Transverse colon (tissue), 4 donors: ENCODE data around the gene SNAI3. TPM values are rescaled to one million over a fixed set of nuclear protein-coding genes. Genes with fewer than 3 reads are reported as not detected.
A peak's percentile ranks its signal among the peaks of the same experiment; 100 is the strongest.

Experiments used
- DNase-seq: peaks from one replicate; pipeline ENCODE4 v3.0.0-alpha.2; 2019
- H3K27ac ChIP-seq, 4 donors: fragments of 200-600 bp; sonication (generic); 2 replicates each; pipeline ENCODE4 v1.5.1; 2016 to 2018; ENCODE audit warnings: inconsistent platforms in 4 of 4
- H3K27me3 ChIP-seq: fragments of 200-600 bp; sonication (generic); 2 replicates; pipeline ENCODE4 v1.5.1; 2017; ENCODE audit warnings: inconsistent platforms
- H3K36me3 ChIP-seq, 4 donors: fragments of 200-600 bp; sonication (generic); 2 replicates each; pipeline ENCODE4 v1.5.1; 2017 to 2019; ENCODE audit warnings: inconsistent platforms in 4 of 4
- H3K4me1 ChIP-seq, 4 donors: fragments of 200-600 bp; sonication (generic); 2 replicates each; pipeline ENCODE4 v1.5.1; 2017 to 2020; ENCODE audit warnings: inconsistent platforms in 4 of 4
- H3K4me3 ChIP-seq, 4 donors: fragments of 200-600 bp; sonication (generic); 1 replicate in 1 of 4; 2 replicates in 3 of 4; pipeline versions ENCODE4 v1.5.1 to v1.6.1; 2017 to 2019; ENCODE audit warnings: inconsistent platforms in 4 of 4
- H3K9me3 ChIP-seq, 2 donors: fragments of 200-600 bp; sonication (generic); 2 replicates each; pipeline ENCODE4 v1.5.1; 2017 to 2019; ENCODE audit warnings: inconsistent platforms in 2 of 2
- CTCF ChIP-seq, 5 experiments: fragments of 200-600 bp in 3 of 5; fragments of 450-650 bp in 2 of 5; sonication (generic) in 3 of 5; IDR thresholded peaks; 1 replicate in 2 of 5; 2 replicates in 3 of 5; pipeline ENCODE4 v1.5.1; 2016 to 2017; ENCODE audit warnings: antibody characterized with exemption in 5 of 5, inconsistent platforms in 3 of 5, mild to moderate bottlenecking in 2 of 5, moderate library complexity in 1 of 5
- EP300 ChIP-seq: sonication (generic); formaldehyde crosslinking; IDR thresholded peaks from one replicate; pipeline ENCODE4 v1.6.1; 2017; ENCODE audit warnings: antibody characterized with exemption, low read depth
- POLR2A ChIP-seq: fragments of 450-650 bp; IDR thresholded peaks from one replicate; pipeline ENCODE4 v1.6.1; 2016; ENCODE audit warnings: antibody characterized with exemption, mild to moderate bottlenecking, moderate library complexity
- POLR2AphosphoS5 ChIP-seq, 3 donors: sonication (generic); formaldehyde crosslinking; IDR thresholded peaks; one replicate each; pipeline ENCODE4 v1.6.1; 2016; ENCODE audit warnings: antibody characterized with exemption in 3 of 3
- WGBS, 2 donors: methylation state at CpG; one replicate each; pipeline ENCODE4 v1.1.5; 2018; ENCODE audit warnings: low coverage in 1 of 2; 5-methylcytosine and 5-hydroxymethylcytosine counted together
- in situ Hi-C, 4 donors: fragments of 200-750 bp; cut with MboI; loops; one replicate each; pipeline versions ENCODE4 v1.15.0 to v1.15.1; 2017; ENCODE audit warnings: low sequenced_read_pairs in 3 of 4, low pct_ligation_motif_present in 1 of 4, low pct_unique_long_range_greater_than_20kb in 1 of 4
- intact Hi-C: fragments of 100-400 bp; cut with DNase I; formaldehyde crosslinking; loops from one replicate; pipeline ENCODE4 v1.15.1; 2023; ENCODE audit warnings: low total_unique reads
- total RNA-seq, 4 donors: library from RNA; depleted of rRNA; stranded (reverse); fragments of >200 nt; gene quantifications; one replicate each; pipeline ENCODE4 v1.1.0, GENCODE V29; 2016

Gene SNAI3
- total RNA-seq, 4 donors from 2014 or later = 0.27 to 2.9 (median 0.75) TPM; not detected in 1

GRCh38 chr16:88676502-88677242 lies 9.6 kb downstream of the SNAI3 start:
- intact Hi-C loops = no loop called here
- DNase-seq = no peak
- Histone ChIP-seq H3K4me3 (no peak overlapping the region), H3K4me1 (peaks cover 0 to 10% (median 3%) of the 10 kb centered on the region in 4 donors), H3K27me3 (peaks cover 27% of the 10 kb centered on the region), H3K27ac (no peak overlapping the region), H3K9me3 (no peaks in the 10 kb centered on the region), H3K36me3 (no peaks in the 10 kb centered on the region)
- in situ Hi-C loops = no loop called here
- WGBS, 2 donors = 85% methylated on average over 20 of the region's 22 CpGs; no CpG with 5 or more reads in 1 of the 2 donors
- TF ChIP-seq EP300 (no peak), POLR2AphosphoS5 (IDR thresholded peaks at IDR 0.05) (no peak), POLR2A (no peak), CTCF (IDR thresholded peaks at IDR 0.05) (no peak)

- H3K4me1 ChIP-seq = no peaks in the 10 kb centered on the region
- no peak overlapping the region for H3K4me3 ChIP-seq
- 60 to 89% methylated on average over 1 to 19 of the region's 19 CpGs for WGBS, 2 donors
- peaks cover 9% of the 10 kb centered on the region for H3K27me3 ChIP-seq
- no peak overlapping the region for H3K27ac ChIP-seq
- intact Hi-C loops (no loop called here), in situ Hi-C loops (no loop called here)
- no peak for DNase-seq
- no peak for TF ChIP-seq EP300
- TF ChIP-seq POLR2AphosphoS5 (IDR thresholded peaks at IDR 0.05) = no peak
- TF ChIP-seq POLR2A = no peak
- no peaks in the 10 kb centered on the region for H3K36me3 ChIP-seq
- no peaks in the 10 kb centered on the region for H3K9me3 ChIP-seq
These were observed 12.5 kb downstream of the SNAI3 start for GRCh38 chr16:88673716-88674379.

- intact Hi-C loops = no loop called here
- no peak for TF ChIP-seq POLR2A
- TF ChIP-seq EP300 = no peak
- peak in 4 of 5 experiments; percentile 6 to 33 (median 29) for TF ChIP-seq CTCF (IDR thresholded peaks at IDR 0.05)
- no peak for TF ChIP-seq POLR2AphosphoS5 (IDR thresholded peaks at IDR 0.05)
- Histone ChIP-seq H3K9me3 (no peaks in the 10 kb centered on the region), H3K4me1 (no peaks in the 10 kb centered on the region), H3K27ac (no peak overlapping the region), H3K36me3 (no peaks in the 10 kb centered on the region), H3K4me3 (no peak overlapping the region), H3K27me3 (no peaks in the 10 kb centered on the region)
- 53% methylated on average over 11 of the region's 11 CpGs; no CpG with 5 or more reads in 1 of the 2 donors for WGBS, 2 donors
- no peak for DNase-seq
- in situ Hi-C loops = no loop called here
These were observed 13.5 kb downstream of the SNAI3 start for GRCh38 chr16:88672776-88673175.

GRCh38 chr16:88671806-88672205 lies 14.5 kb downstream of the SNAI3 start:
- intact Hi-C loops (no loop called here), in situ Hi-C loops (no loop called here)
- no peak for TF ChIP-seq POLR2AphosphoS5 (IDR thresholded peaks at IDR 0.05)
- no peak for TF ChIP-seq EP300
- no peak for TF ChIP-seq CTCF (IDR thresholded peaks at IDR 0.05)
- TF ChIP-seq POLR2A = no peak
- Histone ChIP-seq H3K4me1 (no peaks in the 10 kb centered on the region), H3K27ac (no peak overlapping the region), H3K4me3 (no peak overlapping the region), H3K9me3 (no peaks in the 10 kb centered on the region), H3K36me3 (no peaks in the 10 kb centered on the region), H3K27me3 (no peaks in the 10 kb centered on the region)
- no peak for DNase-seq
- WGBS, 2 donors = 93% methylated on average over 23 of the region's 23 CpGs; no CpG with 5 or more reads in 1 of the 2 donors
